22Rv1 (cell line): ENCODE results near the gene AUTS2.

Experiments used
- CTCF ChIP-seq: fragments of 450-650 bp; IDR thresholded peaks from 2 replicates; pipeline ENCODE4 v1.5.1; 2017; ENCODE audit warnings: mild to moderate bottlenecking
- ZFX ChIP-seq: fragments of 450-650 bp; IDR thresholded peaks from 2 replicates; pipeline ENCODE4 v1.6.1; 2017; ENCODE audit warnings: antibody characterized with exemption, borderline replicate concordance

DNA sequence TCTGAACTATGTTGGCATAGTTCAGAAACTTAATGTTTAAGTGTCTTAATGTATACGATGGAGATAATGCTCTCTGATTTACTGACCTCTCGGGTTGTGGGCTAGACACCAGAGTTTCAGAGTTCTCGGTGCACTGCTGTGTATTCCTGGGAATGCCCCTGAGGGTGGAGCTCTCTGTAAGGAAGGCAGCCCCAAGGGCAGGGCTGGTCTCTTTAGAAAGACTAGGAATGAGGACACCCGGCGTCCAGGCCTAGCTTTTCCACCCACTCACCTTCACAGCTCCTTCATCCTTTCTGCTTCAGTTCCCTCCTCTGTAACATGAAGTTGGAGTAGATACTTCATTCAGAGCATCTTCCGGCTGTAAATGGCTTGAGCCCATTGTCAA, 997.1 kb downstream of the AUTS2 start:
- no peak for TF ChIP-seq CTCF
- no peak for TF ChIP-seq ZFX
